Left lung (tissue), 10 donors: ENCODE data around the gene CCDC146. TPM values are rescaled to one million over a fixed set of nuclear protein-coding genes. Genes with fewer than 3 reads are reported as not detected.
"Not testable (repeated sequence)": the region's sequence is repeated elsewhere in the genome, so short reads cannot be mapped to it uniquely, and the experiment has no call there.

Experiments
- ATAC-seq: fragments of 200-7000 bp; cut with Tn5 transposase; one replicate; pipeline ENCODE4 v1.9.1; 2020; ENCODE audit warnings: moderate library complexity
- DNase-seq, 4 donors: peaks; one replicate each; pipeline ENCODE4 v3.0.0-alpha.2; 2013 to 2020
- H3K27ac ChIP-seq, 2 donors: fragments of 200-600 bp; sonication (generic) in 1 of 2; one replicate each; pipeline versions ENCODE4 v1.5.0 to v1.8.0; 2020 to 2021
- H3K27me3 ChIP-seq, 2 donors: fragments of 200-600 bp; sonication (generic) in 1 of 2; one replicate each; pipeline versions ENCODE4 v1.5.0 to v1.8.0; 2020 to 2021
- H3K36me3 ChIP-seq, 2 donors: fragments of 200-600 bp; sonication (generic) in 1 of 2; one replicate each; pipeline versions ENCODE4 v1.5.0 to v1.8.0; 2020 to 2021
- H3K4me1 ChIP-seq, 2 donors: fragments of 200-600 bp; one replicate each; pipeline ENCODE4 v1.8.0; 2021
- H3K4me3 ChIP-seq, 2 donors: fragments of 200-600 bp; sonication (generic) in 1 of 2; one replicate each; pipeline versions ENCODE4 v1.5.0 to v1.8.0; 2020 to 2021; ENCODE audit warnings: mild to moderate bottlenecking in 1 of 2
- H3K9me3 ChIP-seq, 2 donors: fragments of 200-600 bp; sonication (generic) in 1 of 2; one replicate each; pipeline versions ENCODE4 v1.5.0 to v1.8.0; 2020 to 2021
- CTCF ChIP-seq, 2 donors: fragments of 200-600 bp; sonication (generic) in 1 of 2; IDR thresholded peaks; one replicate each; pipeline versions ENCODE4 v1.5.0 to v1.8.0; 2021; ENCODE audit warnings: antibody characterized with exemption in 2 of 2
- intact Hi-C, 2 donors: fragments of 100-400 bp; cut with DNase I; formaldehyde crosslinking; loops; one replicate each; pipeline versions ENCODE4 v1.11.2 to v1.14.2; 2022
- polyA plus RNA-seq, 6 donors: library from polyadenylated mRNA; unstranded; fragments of 120-200 nt; gene quantifications; one replicate each; pipeline ENCODE4 v1.2.1, GENCODE V29; 2013; ENCODE audit not compliant: insufficient read length in 6 of 6
- total RNA-seq, 2 donors: library from RNA; stranded (reverse); fragmentation: NEBNext Ultra II Directional; extraction: Animal tissue kit (Norgen Biotek cat#: 25700); gene quantifications; one replicate each; pipeline ENCODE4 v1.2.1, GENCODE V29; 2021
- donor health status: DM: no; HTN: yes; CAD: no.
- donor health status: DM: no; HTN: no; CAD: no.

Gene CCDC146
- total and polyA plus RNA-seq, 8 donors = 3.9 to 29.8 (median 18.7) TPM

GRCh38 chr7:77217474-77218185, 95.2 kb downstream of the CCDC146 start:
- no peak for TF ChIP-seq CTCF (IDR thresholded peaks at IDR 0.05)
- peaks cover 0 to 8% of the 10 kb centered on the region in 2 donors for H3K9me3 ChIP-seq
- no peak overlapping the region for H3K27ac ChIP-seq
- H3K36me3 ChIP-seq = no peaks in the 10 kb centered on the region
- H3K4me3 ChIP-seq = no peak overlapping the region
- DNase-seq = no peak
- intact Hi-C loops = no loop called here
- no peak for ATAC-seq
- no peaks in the 10 kb centered on the region for H3K27me3 ChIP-seq
- H3K4me1 ChIP-seq = no peaks in the 10 kb centered on the region

- H3K27me3 ChIP-seq, DNase-seq, H3K9me3 ChIP-seq, H3K4me1 ChIP-seq, intact Hi-C loops, ATAC-seq, H3K4me3 ChIP-seq, H3K27ac ChIP-seq, H3K36me3 ChIP-seq: not testable (repeated sequence)
Observed at GRCh38 chr7:77219701-77220331, 97.4 kb downstream of the CCDC146 start.

GRCh38 chr7:77222065-77222464, 99.7 kb downstream of the CCDC146 start:
- no peaks in the 10 kb centered on the region for H3K36me3 ChIP-seq
- H3K4me1 ChIP-seq = peaks cover 0 to 4% of the 10 kb centered on the region in 2 donors
- DNase-seq = no peak
- TF ChIP-seq CTCF (IDR thresholded peaks at IDR 0.05) = no peak
- intact Hi-C loops = no loop called here
- no peaks in the 10 kb centered on the region for H3K27me3 ChIP-seq
- peaks cover 0 to 8% of the 10 kb centered on the region in 2 donors for H3K9me3 ChIP-seq
- no peak overlapping the region for H3K27ac ChIP-seq
- H3K4me3 ChIP-seq = no peak overlapping the region
- peak; percentile 29 for ATAC-seq

- Histone ChIP-seq H3K4me3 (no peak overlapping the region), H3K9me3 (peaks cover 0 to 8% of the 10 kb centered on the region in 2 donors), H3K27ac (no peak overlapping the region), H3K36me3 (no peaks in the 10 kb centered on the region), H3K27me3 (no peaks in the 10 kb centered on the region), H3K4me1 (peaks cover 0 to 4% of the 10 kb centered on the region in 2 donors)
- ATAC-seq (no peak), DNase-seq (no peak)
- no peak for TF ChIP-seq CTCF (IDR thresholded peaks at IDR 0.05)
- intact Hi-C loops = no loop called here
Observed at GRCh38 chr7:77222819-77223218, 100.4 kb downstream of the CCDC146 start.

GRCh38 chr7:77223261-77223660, 100.8 kb downstream of the CCDC146 start:
- Histone ChIP-seq H3K36me3 (no peaks in the 10 kb centered on the region), H3K27me3 (no peaks in the 10 kb centered on the region), H3K4me3 (no peak overlapping the region), H3K9me3 (peaks cover 0 to 8% of the 10 kb centered on the region in 2 donors), H3K27ac (no peak overlapping the region), H3K4me1 (peaks cover 0 to 4% of the 10 kb centered on the region in 2 donors)
- DNase-seq (no peak), ATAC-seq (no peak)
- intact Hi-C loops = no loop called here
- TF ChIP-seq CTCF (IDR thresholded peaks at IDR 0.05) = no peak
